Measurements from ENCODE around the gene CSTPP1.

GRCh38 chr11:47178316-47178715 lies 241.8 kb downstream of the CSTPP1 start:
- TF ChIP-seq CTCF (IDR thresholded peaks at IDR 0.05; ENCODE audit: insufficient read depth, low read length, poor library complexity, severe bottlenecking) (no peak), EZH2phosphoT487 (conservative IDR thresholded peaks at IDR 0.05; ENCODE audit: low read length) (no peak)
